Caco-2 (cell line): ENCODE data around the gene LRMDA. TPM values are rescaled to one million over a fixed set of nuclear protein-coding genes. Genes with fewer than 3 reads are reported as not detected.

ENCODE experiments used
- BruUV-seq: library from RNA; stranded (reverse); fragments of 400-500 nt; replicated peaks from 2 replicates; lab custom pipeline; 2021; lab: Mats Ljungman, UMichigan
- CTCF ChIA-PET: fragments of 300-600 bp; sonication (Branson Sonifier 250); formaldehyde crosslinking; loops from one replicate; lab custom pipeline; 2022; ENCODE audit warnings: antibody characterized with exemption; lab: Charles Lee
- POLR2A ChIA-PET: fragments of 300-600 bp; sonication (Branson Sonifier 250); formaldehyde crosslinking; loops from one replicate; lab custom pipeline; 2022; ENCODE audit warnings: antibody characterized with exemption; lab: Charles Lee
- DNase-seq, 2 experiments: peaks; one replicate each; pipeline versions ENCODE4 v3.0.0 to v3.0.0-alpha.2; 2020 to 2022
- H3K27me3 ChIP-seq: replicated peaks from 2 replicates; pipeline ENCODE4 v1.6.0; 2011; ENCODE audit warnings: low read length; ENCODE audit not compliant: control insufficient read depth, insufficient read depth
- H3K36me3 ChIP-seq: 2 replicates; pipeline ENCODE4 v1.5.1; 2011; ENCODE audit warnings: low read length; ENCODE audit not compliant: control insufficient read depth, insufficient read depth
- H3K4me1 ChIP-seq: fragments of 250-450 bp; sonication (Bioruptor Pico); 2 replicates; pipeline ENCODE4 v1.5.1; 2020; ENCODE audit warnings: mild to moderate bottlenecking
- H3K4me3 ChIP-seq: 2 replicates; pipeline ENCODE4 v1.5.1; 2011; ENCODE audit warnings: low read depth, mild to moderate bottlenecking, control low read depth, low read length
- H3K9me3 ChIP-seq: fragments of 250-450 bp; sonication (Bioruptor Pico); 2 replicates; pipeline ENCODE4 v1.5.1; 2020; ENCODE audit warnings: mild to moderate bottlenecking, moderate library complexity
- H3K27ac Mint-ChIP-seq: one replicate; pipeline ENCODE4 v1.8.0; 2022; ENCODE audit warnings: mixed read lengths; ENCODE audit not compliant: unreplicated experiment
- H3K27me3 Mint-ChIP-seq: one replicate; pipeline ENCODE4 v1.8.0; 2022; ENCODE audit warnings: mixed read lengths; ENCODE audit not compliant: insufficient read depth, unreplicated experiment
- H3K36me3 Mint-ChIP-seq: one replicate; pipeline ENCODE4 v1.8.0; 2022; ENCODE audit warnings: mild to moderate bottlenecking, mixed read lengths; ENCODE audit not compliant: insufficient read depth, unreplicated experiment
- H3K4me1 Mint-ChIP-seq: one replicate; pipeline ENCODE4 v1.8.0; 2022; ENCODE audit warnings: low read depth, mixed read lengths; ENCODE audit not compliant: unreplicated experiment
- H3K4me3 Mint-ChIP-seq: one replicate; pipeline ENCODE4 v1.8.0; 2022; ENCODE audit warnings: mild to moderate bottlenecking, moderate library complexity, mixed read lengths; ENCODE audit not compliant: unreplicated experiment
- H3K9me3 Mint-ChIP-seq: one replicate; pipeline ENCODE4 v1.8.0; 2022; ENCODE audit warnings: mixed read lengths; ENCODE audit not compliant: unreplicated experiment
- CTCF ChIP-seq, 2 experiments: fragments of 200-600 bp in 1 of 2; IDR thresholded peaks; 1 replicate in 1 of 2; 2 replicates in 1 of 2; pipeline versions ENCODE4 v1.5.1 to v1.8.0; 2011 to 2022; ENCODE audit warnings: antibody characterized with exemption in 1 of 2, control low read depth in 1 of 2, inconsistent platforms in 1 of 2, low read depth in 1 of 2, low read length in 1 of 2, mild to moderate bottlenecking in 1 of 2, moderate library complexity in 1 of 2; ENCODE audit not compliant: insufficient read depth in 1 of 2, severe bottlenecking in 1 of 2, unreplicated experiment in 1 of 2
- intact Hi-C: fragments of 100-400 bp; cut with micrococcal nuclease; formaldehyde crosslinking; loops from one replicate; pipeline ENCODE4 v1.10.0; 2022; ENCODE audit not compliant: unreplicated experiment
- total RNA-seq: library from RNA; stranded (reverse); gene quantifications from 2 replicates; pipeline ENCODE4 v1.2.3, GENCODE V29; 2022

The LRMDA gene
- total RNA-seq, 1 experiment from 2014 or later: 18.5 TPM

- H3K27me3 Mint-ChIP-seq: no peaks in the 10 kb centered on the region
- intact Hi-C loops: no loop called here
These were observed 351.2 kb downstream of the LRMDA start for GRCh38 chr10:75782463-75783248.

GRCh38 chr10:75788394-75789205 is 357.2 kb downstream of the LRMDA start:
- no TSS peak for BruUV-seq
- H3K4me3 Mint-ChIP-seq: no peak overlapping the region
- H3K27ac Mint-ChIP-seq: peak overlapping the region; percentile 55
- H3K27me3 ChIP-seq: no peaks in the 10 kb centered on the region
- no peaks in the 10 kb centered on the region for H3K36me3 ChIP-seq
- no peak overlapping the region for H3K4me3 ChIP-seq
- no peaks in the 10 kb centered on the region for H3K36me3 Mint-ChIP-seq
- DNase-seq: no peak
- no peaks in the 10 kb centered on the region for H3K27me3 Mint-ChIP-seq
- intact Hi-C loops: loop anchor here (5.0 kb wide), 1 partner anchor 114 kb away; no protein-coding TSS in a partner anchor
- H3K9me3 Mint-ChIP-seq: no peaks in the 10 kb centered on the region
- H3K9me3 ChIP-seq: no peaks in the 10 kb centered on the region
- no peak for TF ChIP-seq CTCF (IDR thresholded peaks at IDR 0.05; ENCODE audit: insufficient read depth in 1 of 2, low read depth in 1 of 2, low read length in 1 of 2, severe bottlenecking in 1 of 2, unreplicated experiment in 1 of 2)
- H3K4me1 Mint-ChIP-seq: peaks cover 30% of the 10 kb centered on the region
- ChIA-PET CTCF (interaction anchor here (1.3 kb wide), 1 partner anchor 13 kb away, joined by 3 read pairs; no protein-coding TSS in a partner anchor), POLR2A (interaction anchor here (1.3 kb wide), 1 partner anchor 12 kb away, joined by 10 read pairs; no protein-coding TSS in a partner anchor)
- peaks cover 12% of the 10 kb centered on the region for H3K4me1 ChIP-seq

More at GRCh38 chr10:75782463-75783248, 351.2 kb downstream of the LRMDA start:
- Histone ChIP-seq H3K36me3 (no peaks in the 10 kb centered on the region; the same call in 1 of the 2 replicates), H3K27me3 (no peaks in the 10 kb centered on the region), H3K4me3 (no peak overlapping the region), H3K4me1 (no peaks in the 10 kb centered on the region), H3K9me3 (no peaks in the 10 kb centered on the region)
- DNase-seq: no peak
- no peaks in the 10 kb centered on the region for H3K4me1 Mint-ChIP-seq
- no peaks in the 10 kb centered on the region for H3K36me3 Mint-ChIP-seq
- ChIA-PET POLR2A (no interaction called here), CTCF (no interaction called here)
- BruUV-seq: no TSS peak
- no peak overlapping the region for H3K27ac Mint-ChIP-seq
- H3K4me3 Mint-ChIP-seq: no peak overlapping the region
- TF ChIP-seq CTCF (IDR thresholded peaks at IDR 0.05; ENCODE audit: insufficient read depth in 1 of 2, low read depth in 1 of 2, low read length in 1 of 2, severe bottlenecking in 1 of 2, unreplicated experiment in 1 of 2): no peak
- no peaks in the 10 kb centered on the region for H3K9me3 Mint-ChIP-seq

- Histone ChIP-seq H3K4me3 (no peak overlapping the region), H3K4me1 (peaks cover 2% of the 10 kb centered on the region), H3K36me3 (no peaks in the 10 kb centered on the region), H3K9me3 (peaks cover 3% of the 10 kb centered on the region; the same call in 1 of the 2 replicates), H3K27me3 (no peaks in the 10 kb centered on the region)
- intact Hi-C loops: no loop called here
- TF ChIP-seq CTCF (IDR thresholded peaks at IDR 0.05; ENCODE audit: insufficient read depth in 1 of 2, low read depth in 1 of 2, low read length in 1 of 2, severe bottlenecking in 1 of 2, unreplicated experiment in 1 of 2): no peak
- no peaks in the 10 kb centered on the region for H3K36me3 Mint-ChIP-seq
- no peak overlapping the region for H3K27ac Mint-ChIP-seq
- no peak overlapping the region for H3K4me3 Mint-ChIP-seq
- no peaks in the 10 kb centered on the region for H3K27me3 Mint-ChIP-seq
- no peak for DNase-seq
- CTCF ChIA-PET: no interaction called here
- POLR2A ChIA-PET: no interaction called here
- BruUV-seq: no TSS peak
- H3K9me3 Mint-ChIP-seq: no peaks in the 10 kb centered on the region
- peaks cover 21% of the 10 kb centered on the region for H3K4me1 Mint-ChIP-seq
These were observed 362.4 kb downstream of the LRMDA start for GRCh38 chr10:75793848-75794247.
